Neural cell (in vitro differentiated cells): ENCODE results near the gene DCC. TPM values are rescaled to one million over a fixed set of nuclear protein-coding genes. Genes with fewer than 3 reads are reported as not detected.

Experiments
- H2AFZ ChIP-seq: fragments of 200-600, 300-800 bp; sonication (generic), shearing (Covaris generic); 2 replicates; pipeline ENCODE4 v1.6.0; 2014; ENCODE audit warnings: low read depth, mild to moderate bottlenecking, antibody characterized with exemption, low read length, moderate library complexity
- H3F3A ChIP-seq: fragments of 200-600 bp; shearing (Covaris generic); 2 replicates; pipeline ENCODE4 v1.6.1; 2016; ENCODE audit warnings: mild to moderate bottlenecking, moderate library complexity, mixed read lengths, antibody characterized with exemption, low read length; ENCODE audit not compliant: insufficient read depth, poor library complexity, severe bottlenecking
- H3K27ac ChIP-seq: fragments of 200-600, 300-800 bp; sonication (generic), shearing (Covaris generic); 2 replicates; pipeline ENCODE4 v1.5.1; 2014; ENCODE audit warnings: mild to moderate bottlenecking, low read length, moderate library complexity
- H3K27me3 ChIP-seq: fragments of 300-800, 200-600 bp; sonication (generic), shearing (Covaris generic); 2 replicates; pipeline ENCODE4 v1.6.0; 2014; ENCODE audit warnings: mild to moderate bottlenecking, low read depth, low read length, moderate library complexity; ENCODE audit not compliant: insufficient read depth
- H3K36me3 ChIP-seq: fragments of 300-800, 200-600 bp; sonication (generic), shearing (Covaris generic); 2 replicates; pipeline ENCODE4 v1.5.1; 2014; ENCODE audit warnings: mild to moderate bottlenecking, antibody characterized with exemption, low read length, moderate library complexity; ENCODE audit not compliant: insufficient read depth
- H3K4me2 ChIP-seq: fragments of 300-800, 200-600 bp; sonication (generic), shearing (Covaris generic); 2 replicates; pipeline ENCODE4 v1.6.0; 2014; ENCODE audit warnings: mild to moderate bottlenecking, low read length
- H3K4me3 ChIP-seq: fragments of 300-800, 200-600 bp; sonication (generic), shearing (Covaris generic); 2 replicates; pipeline ENCODE4 v1.5.1; 2014; ENCODE audit warnings: mild to moderate bottlenecking, low read length, moderate library complexity
- H3K79me2 ChIP-seq: fragments of 200-600 bp; shearing (Covaris generic); replicated peaks from 2 replicates; pipeline ENCODE4 v1.6.0; 2014; ENCODE audit warnings: mild to moderate bottlenecking, low read length, moderate library complexity; ENCODE audit not compliant: insufficient read depth
- H3K9ac ChIP-seq: fragments of 300-800, 200-600 bp; sonication (generic), shearing (Covaris generic); 2 replicates; pipeline ENCODE4 v1.6.1; 2016; ENCODE audit warnings: mild to moderate bottlenecking, low read length, mixed read lengths
- H3K9me2 ChIP-seq: fragments of 200-600 bp; shearing (Covaris generic); 2 replicates; pipeline ENCODE4 v1.6.1; 2016; ENCODE audit warnings: mild to moderate bottlenecking, low read length, mixed read lengths; ENCODE audit not compliant: insufficient read depth
- H3K9me3 ChIP-seq: fragments of 200-600, 300-800 bp; sonication (generic), shearing (Covaris generic); 2 replicates; pipeline ENCODE4 v1.6.1; 2016; ENCODE audit warnings: mild to moderate bottlenecking, mixed run types, low read length, moderate library complexity, mixed read lengths
- H4K20me1 ChIP-seq: fragments of 200-600 bp; shearing (Covaris generic); 2 replicates; pipeline ENCODE4 v1.6.1; 2016; ENCODE audit warnings: mild to moderate bottlenecking, mixed run types; ENCODE audit not compliant: insufficient read depth
- EP300 ChIP-seq: fragments of 450-650 bp; conservative IDR thresholded peaks from 2 replicates; pipeline ENCODE4 v1.6.1; 2014; ENCODE audit warnings: antibody characterized with exemption, mild to moderate bottlenecking, moderate library complexity; ENCODE audit not compliant: poor library complexity, severe bottlenecking
- EZH2 ChIP-seq: fragments of 200-600, 300-800 bp; shearing (Covaris generic), sonication (generic); IDR thresholded peaks from 2 replicates; pipeline ENCODE4 v1.6.1; 2014; ENCODE audit warnings: antibody characterized with exemption, low read length, borderline replicate concordance, mild to moderate bottlenecking; ENCODE audit not compliant: insufficient read depth, poor library complexity, severe bottlenecking
- MXI1 ChIP-seq: fragments of 450-650 bp; conservative IDR thresholded peaks from 2 replicates; pipeline ENCODE4 v1.6.1; 2014; ENCODE audit warnings: antibody characterized with exemption, mild to moderate bottlenecking; ENCODE audit not compliant: poor library complexity, severe bottlenecking
- POLR2AphosphoS5 ChIP-seq: IDR thresholded peaks from 2 replicates; pipeline ENCODE4 v1.6.1; 2012
- RAD21 ChIP-seq: fragments of 450-650 bp; conservative IDR thresholded peaks from 2 replicates; pipeline ENCODE4 v1.6.1; 2014; ENCODE audit warnings: antibody characterized with exemption, mild to moderate bottlenecking, moderate library complexity
- REST ChIP-seq: IDR thresholded peaks from 2 replicates; pipeline ENCODE4 v1.6.1; 2012; ENCODE audit warnings: borderline replicate concordance
- SMC3 ChIP-seq: fragments of 450-650 bp; conservative IDR thresholded peaks from 2 replicates; pipeline ENCODE4 v1.6.1; 2014; ENCODE audit warnings: antibody characterized with exemption, mild to moderate bottlenecking, moderate library complexity; ENCODE audit not compliant: poor library complexity
- TAF1 ChIP-seq: IDR thresholded peaks from 2 replicates; pipeline ENCODE4 v1.6.1; 2012; ENCODE audit warnings: low read depth
- polyA plus RNA-seq: library from polyadenylated mRNA; depleted of rRNA; stranded (reverse); fragments of >200 nt; gene quantifications from 2 replicates; pipeline ENCODE4 v1.2.3, GENCODE V29; 2014
- TF ChIP-seq, protein P1 (sequence below): fragments of 450-650 bp; IDR thresholded peaks from 2 replicates; pipeline ENCODE4 v1.5.1; 2014; ENCODE audit warnings: antibody characterized with exemption, mild to moderate bottlenecking, moderate library complexity; ENCODE audit not compliant: poor library complexity, severe bottlenecking

Gene DCC
- polyA plus RNA-seq, 1 donor from 2014 or later = 40.7 TPM

GRCh38 chr18:52715421-52715820, 375.4 kb downstream of the DCC start:
- TF ChIP-seq, protein P1, sequence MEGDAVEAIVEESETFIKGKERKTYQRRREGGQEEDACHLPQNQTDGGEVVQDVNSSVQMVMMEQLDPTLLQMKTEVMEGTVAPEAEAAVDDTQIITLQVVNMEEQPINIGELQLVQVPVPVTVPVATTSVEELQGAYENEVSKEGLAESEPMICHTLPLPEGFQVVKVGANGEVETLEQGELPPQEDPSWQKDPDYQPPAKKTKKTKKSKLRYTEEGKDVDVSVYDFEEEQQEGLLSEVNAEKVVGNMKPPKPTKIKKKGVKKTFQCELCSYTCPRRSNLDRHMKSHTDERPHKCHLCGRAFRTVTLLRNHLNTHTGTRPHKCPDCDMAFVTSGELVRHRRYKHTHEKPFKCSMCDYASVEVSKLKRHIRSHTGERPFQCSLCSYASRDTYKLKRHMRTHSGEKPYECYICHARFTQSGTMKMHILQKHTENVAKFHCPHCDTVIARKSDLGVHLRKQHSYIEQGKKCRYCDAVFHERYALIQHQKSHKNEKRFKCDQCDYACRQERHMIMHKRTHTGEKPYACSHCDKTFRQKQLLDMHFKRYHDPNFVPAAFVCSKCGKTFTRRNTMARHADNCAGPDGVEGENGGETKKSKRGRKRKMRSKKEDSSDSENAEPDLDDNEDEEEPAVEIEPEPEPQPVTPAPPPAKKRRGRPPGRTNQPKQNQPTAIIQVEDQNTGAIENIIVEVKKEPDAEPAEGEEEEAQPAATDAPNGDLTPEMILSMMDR = no peak
- TF ChIP-seq SMC3 (no peak), TAF1 (no peak), EZH2 (no peak), POLR2AphosphoS5 (no peak), RAD21 (no peak), EP300 (no peak), REST (no peak), MXI1 (no peak)

DNA sequence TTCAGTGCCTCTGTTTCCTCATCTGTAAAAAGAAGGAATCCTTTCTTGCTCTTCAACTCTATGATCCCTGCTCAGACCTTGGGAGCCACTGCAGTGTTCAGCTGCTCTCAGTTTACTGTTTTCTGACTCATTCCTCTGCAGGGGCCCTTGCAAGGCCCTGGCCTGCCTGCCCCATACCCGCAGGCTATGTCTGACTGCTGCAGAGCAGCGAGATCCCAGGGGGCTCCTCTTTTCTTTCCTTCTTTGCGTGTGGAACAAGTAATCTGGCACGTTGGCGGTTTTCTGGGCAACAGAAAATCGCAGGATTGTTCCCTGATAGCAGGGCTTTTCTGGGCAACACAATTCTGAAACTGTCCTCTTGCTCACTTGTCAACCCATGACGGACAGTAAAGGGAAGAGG, 376.0 kb downstream of the DCC start:
- no peak overlapping the region for H3K9ac ChIP-seq
- H3K27me3 ChIP-seq = no peaks in the 10 kb centered on the region
- no peak overlapping the region for H3K27ac ChIP-seq
- H3K9me2 ChIP-seq = no peaks in the 10 kb centered on the region
- no peaks in the 10 kb centered on the region for H3K36me3 ChIP-seq
- no peaks in the 10 kb centered on the region for H3F3A ChIP-seq
- no peaks in the 10 kb centered on the region for H4K20me1 ChIP-seq
- no peaks in the 10 kb centered on the region for H3K79me2 ChIP-seq
- no peak overlapping the region for H3K4me2 ChIP-seq
- H2AFZ ChIP-seq = no peak overlapping the region
- no peak overlapping the region for H3K4me3 ChIP-seq
- TF ChIP-seq SMC3 = no peak
- TF ChIP-seq, protein P1 = no peak
- no peaks in the 10 kb centered on the region for H3K9me3 ChIP-seq

More at GRCh38 chr18:52715421-52715820, 375.4 kb downstream of the DCC start:
- no peaks in the 10 kb centered on the region for H3F3A ChIP-seq
- no peak overlapping the region for H2AFZ ChIP-seq
- H3K27me3 ChIP-seq = no peaks in the 10 kb centered on the region
- no peaks in the 10 kb centered on the region for H4K20me1 ChIP-seq
- H3K36me3 ChIP-seq = no peaks in the 10 kb centered on the region
- no peak overlapping the region for H3K4me3 ChIP-seq
- no peaks in the 10 kb centered on the region for H3K9me3 ChIP-seq
- no peak overlapping the region for H3K27ac ChIP-seq
- no peak overlapping the region for H3K9ac ChIP-seq
- H3K9me2 ChIP-seq = no peaks in the 10 kb centered on the region
- H3K4me2 ChIP-seq = no peak overlapping the region
- no peaks in the 10 kb centered on the region for H3K79me2 ChIP-seq
